Measurements from ENCODE around the gene SLC22A6. TPM values are rescaled to one million over a fixed set of nuclear protein-coding genes. Genes with fewer than 3 reads are reported as not detected.

Gene SLC22A6
- total and polyA plus RNA-seq, 2 of the 13 experiments (the other 11 are each of a cell fraction or from before 2014, with no cell fraction given): not detected

- Histone ChIP-seq H3K36me3 (replicated peaks in 1 of 2; ENCODE audit: control insufficient read depth in 1 of 2, insufficient read depth in 2 of 2, low read length in 2 of 2) (no peaks in the 10 kb centered on the region), H3K9me3 (ENCODE audit: low read length) (no peaks in the 10 kb centered on the region), H3K4me3 (replicated peaks in 1 of 3; ENCODE audit: insufficient read depth in 1 of 3, low read depth in 2 of 3, low read length in 3 of 3) (no peak overlapping the region; a peak in 1 of 6 replicates), H2AFZ (ENCODE audit: low read length) (no peak overlapping the region), H3K27me3 (ENCODE audit: control insufficient read depth in 1 of 2, insufficient read depth in 2 of 2, low read length in 2 of 2) (peaks cover 4 to 10% of the 10 kb centered on the region in 2 experiments; a peak in 2 of 5 replicates), H3K9ac (ENCODE audit: insufficient read depth, low read depth, low read length) (no peak overlapping the region), H3K4me1 (ENCODE audit: insufficient read depth, low read length) (peaks cover 41% of the 10 kb centered on the region), H3K27ac (ENCODE audit: extremely low read length, insufficient read depth, low read length) (no peak overlapping the region), H3K4me2 (ENCODE audit: low read depth, low read length) (no peak overlapping the region), H4K20me1 (ENCODE audit: insufficient read depth, low read length) (no peaks in the 10 kb centered on the region), H3K79me2 (ENCODE audit: insufficient read depth, low read length) (no peaks in the 10 kb centered on the region)
- TF ChIP-seq NAIF1 (CRISPR knock-in tag; IDR thresholded peaks at IDR 0.05; ENCODE audit: borderline replicate concordance): no peak
- no peak for TF ChIP-seq ARHGAP35 (CRISPR knock-in tag; IDR thresholded peaks at IDR 0.05; ENCODE audit: borderline replicate concordance)
- TF ChIP-seq THRA (CRISPR knock-in tag; IDR thresholded peaks at IDR 0.05; ENCODE audit: borderline replicate concordance): no peak
- intact Hi-C loops (cut with micrococcal nuclease; ENCODE audit: unreplicated experiment): no loop called here
- CTCF ChIA-PET (ENCODE audit: low intra/inter-chr PET ratio, low total read pairs): no interaction called here
- POLR2A ChIA-PET: no interaction called here
- WGBS (ENCODE audit: low lambda C conversion rate): 72% methylated on average over 9 of the region's 13 CpGs
- no TSS peak for BruUV-seq (replicated peaks)
- no peak for FAIRE-seq
- no peak for DNase-seq (ENCODE audit: low spot score)
- in situ Hi-C loops (cut with HindIII; ENCODE audit: extremely low pct_ligation_motif_present, low pct_unique_long_range_greater_than_20kb): no loop called here
- no peak for ATAC-seq
These were observed 29.8 kb upstream of the SLC22A6 start for GRCh38 chr11:63014408-63015055.

GRCh38 chr11:63012839-63013238, 28.1 kb upstream of the SLC22A6 start:
- ChIA-PET POLR2A (no interaction called here), CTCF (ENCODE audit: low intra/inter-chr PET ratio, low total read pairs) (no interaction called here)
- Histone ChIP-seq H3K27ac (ENCODE audit: extremely low read length, insufficient read depth, low read length) (no peak overlapping the region), H3K9me3 (ENCODE audit: low read length) (no peaks in the 10 kb centered on the region), H3K4me1 (ENCODE audit: insufficient read depth, low read length) (peaks cover 41% of the 10 kb centered on the region), H3K4me2 (ENCODE audit: low read depth, low read length) (peak overlapping the region; percentile 59), H4K20me1 (ENCODE audit: insufficient read depth, low read length) (no peaks in the 10 kb centered on the region), H3K79me2 (ENCODE audit: insufficient read depth, low read length) (no peaks in the 10 kb centered on the region), H3K36me3 (replicated peaks in 1 of 2; ENCODE audit: control insufficient read depth in 1 of 2, insufficient read depth in 2 of 2, low read length in 2 of 2) (no peaks in the 10 kb centered on the region), H3K27me3 (ENCODE audit: control insufficient read depth in 1 of 2, insufficient read depth in 2 of 2, low read length in 2 of 2) (peaks cover 4 to 10% of the 10 kb centered on the region in 2 experiments; a peak in 2 of 5 replicates), H2AFZ (ENCODE audit: low read length) (no peak overlapping the region), H3K9ac (ENCODE audit: insufficient read depth, low read depth, low read length) (no peak overlapping the region), H3K4me3 (replicated peaks in 1 of 3; ENCODE audit: insufficient read depth in 1 of 3, low read depth in 2 of 3, low read length in 3 of 3) (no peak overlapping the region)
- intact Hi-C loops (cut with micrococcal nuclease; ENCODE audit: unreplicated experiment): no loop called here
- in situ Hi-C loops (cut with HindIII; ENCODE audit: extremely low pct_ligation_motif_present, low pct_unique_long_range_greater_than_20kb): no loop called here
- no peak for FAIRE-seq
- BruUV-seq (replicated peaks): no TSS peak
- ATAC-seq: no peak
- WGBS (ENCODE audit: low lambda C conversion rate): 0% methylated on average over 1 of the region's 1 CpG
- no peak for DNase-seq (ENCODE audit: low spot score)
- TF ChIP-seq ZNF549 (CRISPR knock-in tag; IDR thresholded peaks at IDR 0.05) (no peak), TFDP2 (CRISPR knock-in tag; IDR thresholded peaks at IDR 0.05) (no peak), NR2F2 (IDR thresholded peaks at IDR 0.05; ENCODE audit: borderline replicate concordance, low read depth) (no peak), SALL1 (CRISPR knock-in tag; IDR thresholded peaks at IDR 0.05) (0 out of 2 replicates have a peak, but pooled peaks have one; percentile 0), SNAI1 (CRISPR knock-in tag; IDR thresholded peaks at IDR 0.05; ENCODE audit: borderline replicate concordance) (no peak), CCDC6 (CRISPR knock-in tag; IDR thresholded peaks at IDR 0.05) (no peak), ZFP36L2 (CRISPR knock-in tag; IDR thresholded peaks at IDR 0.05) (no peak), KDM2A (CRISPR knock-in tag; IDR thresholded peaks at IDR 0.05; ENCODE audit: borderline replicate concordance, low read depth) (no peak), RNF219 (CRISPR knock-in tag; IDR thresholded peaks at IDR 0.05) (no peak)

Measured in HepG2 (cell line).